Measurements from ENCODE around the gene CKS1B.
A peak's percentile ranks its signal among the peaks of the same experiment; 100 is the strongest.

DNA sequence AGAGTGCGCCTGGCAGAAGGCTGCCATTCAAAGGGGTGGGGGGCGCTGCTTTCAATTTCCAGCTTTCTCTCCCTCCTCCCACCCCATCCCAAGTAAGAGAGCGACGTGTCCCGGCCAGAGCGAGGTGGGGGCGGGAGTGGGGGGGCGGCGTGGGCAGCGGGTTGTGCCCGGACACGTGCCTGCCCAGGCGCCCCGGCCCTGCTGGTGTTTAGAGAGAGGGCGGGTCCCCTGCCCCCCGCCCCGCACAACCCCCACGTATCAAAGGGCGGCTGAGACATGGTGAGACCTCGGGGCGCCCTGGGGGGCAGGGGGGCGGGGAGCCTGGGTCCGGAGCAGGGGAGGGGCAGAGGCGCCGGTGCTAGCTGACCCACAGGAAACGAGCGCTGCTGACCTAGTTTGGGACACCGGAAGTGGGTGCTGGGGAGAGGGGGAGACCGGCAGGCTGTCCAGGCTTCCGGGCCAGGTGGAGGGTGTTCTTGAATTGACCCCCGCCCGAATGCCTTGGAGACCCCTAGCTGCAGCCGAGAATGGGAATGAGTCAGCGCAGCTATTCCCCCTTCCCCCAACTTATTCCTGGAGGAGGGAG, 29.4 kb downstream of the CKS1B start:
- TF ChIP-seq, protein P1, sequence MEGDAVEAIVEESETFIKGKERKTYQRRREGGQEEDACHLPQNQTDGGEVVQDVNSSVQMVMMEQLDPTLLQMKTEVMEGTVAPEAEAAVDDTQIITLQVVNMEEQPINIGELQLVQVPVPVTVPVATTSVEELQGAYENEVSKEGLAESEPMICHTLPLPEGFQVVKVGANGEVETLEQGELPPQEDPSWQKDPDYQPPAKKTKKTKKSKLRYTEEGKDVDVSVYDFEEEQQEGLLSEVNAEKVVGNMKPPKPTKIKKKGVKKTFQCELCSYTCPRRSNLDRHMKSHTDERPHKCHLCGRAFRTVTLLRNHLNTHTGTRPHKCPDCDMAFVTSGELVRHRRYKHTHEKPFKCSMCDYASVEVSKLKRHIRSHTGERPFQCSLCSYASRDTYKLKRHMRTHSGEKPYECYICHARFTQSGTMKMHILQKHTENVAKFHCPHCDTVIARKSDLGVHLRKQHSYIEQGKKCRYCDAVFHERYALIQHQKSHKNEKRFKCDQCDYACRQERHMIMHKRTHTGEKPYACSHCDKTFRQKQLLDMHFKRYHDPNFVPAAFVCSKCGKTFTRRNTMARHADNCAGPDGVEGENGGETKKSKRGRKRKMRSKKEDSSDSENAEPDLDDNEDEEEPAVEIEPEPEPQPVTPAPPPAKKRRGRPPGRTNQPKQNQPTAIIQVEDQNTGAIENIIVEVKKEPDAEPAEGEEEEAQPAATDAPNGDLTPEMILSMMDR (IDR thresholded peaks at IDR 0.05), result no peak
- TF ChIP-seq, protein P2, sequence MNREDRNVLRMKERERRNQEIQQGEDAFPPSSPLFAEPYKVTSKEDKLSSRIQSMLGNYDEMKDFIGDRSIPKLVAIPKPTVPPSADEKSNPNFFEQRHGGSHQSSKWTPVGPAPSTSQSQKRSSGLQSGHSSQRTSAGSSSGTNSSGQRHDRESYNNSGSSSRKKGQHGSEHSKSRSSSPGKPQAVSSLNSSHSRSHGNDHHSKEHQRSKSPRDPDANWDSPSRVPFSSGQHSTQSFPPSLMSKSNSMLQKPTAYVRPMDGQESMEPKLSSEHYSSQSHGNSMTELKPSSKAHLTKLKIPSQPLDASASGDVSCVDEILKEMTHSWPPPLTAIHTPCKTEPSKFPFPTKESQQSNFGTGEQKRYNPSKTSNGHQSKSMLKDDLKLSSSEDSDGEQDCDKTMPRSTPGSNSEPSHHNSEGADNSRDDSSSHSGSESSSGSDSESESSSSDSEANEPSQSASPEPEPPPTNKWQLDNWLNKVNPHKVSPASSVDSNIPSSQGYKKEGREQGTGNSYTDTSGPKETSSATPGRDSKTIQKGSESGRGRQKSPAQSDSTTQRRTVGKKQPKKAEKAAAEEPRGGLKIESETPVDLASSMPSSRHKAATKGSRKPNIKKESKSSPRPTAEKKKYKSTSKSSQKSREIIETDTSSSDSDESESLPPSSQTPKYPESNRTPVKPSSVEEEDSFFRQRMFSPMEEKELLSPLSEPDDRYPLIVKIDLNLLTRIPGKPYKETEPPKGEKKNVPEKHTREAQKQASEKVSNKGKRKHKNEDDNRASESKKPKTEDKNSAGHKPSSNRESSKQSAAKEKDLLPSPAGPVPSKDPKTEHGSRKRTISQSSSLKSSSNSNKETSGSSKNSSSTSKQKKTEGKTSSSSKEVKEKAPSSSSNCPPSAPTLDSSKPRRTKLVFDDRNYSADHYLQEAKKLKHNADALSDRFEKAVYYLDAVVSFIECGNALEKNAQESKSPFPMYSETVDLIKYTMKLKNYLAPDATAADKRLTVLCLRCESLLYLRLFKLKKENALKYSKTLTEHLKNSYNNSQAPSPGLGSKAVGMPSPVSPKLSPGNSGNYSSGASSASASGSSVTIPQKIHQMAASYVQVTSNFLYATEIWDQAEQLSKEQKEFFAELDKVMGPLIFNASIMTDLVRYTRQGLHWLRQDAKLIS (CRISPR knock-in tag; IDR thresholded peaks at IDR 0.05; ENCODE audit: borderline replicate concordance), result no peak
- TF ChIP-seq FOXK1 (CRISPR knock-in tag; IDR thresholded peaks at IDR 0.05) (no peak), USF2 (CRISPR knock-in tag; IDR thresholded peaks at IDR 0.05) (0 out of 2 replicates have a peak, but pooled peaks have one; percentile 34), MYBL2 (CRISPR knock-in tag; IDR thresholded peaks at IDR 0.05) (no peak), ZNF423 (CRISPR knock-in tag; IDR thresholded peaks at IDR 0.05) (no peak), NFE2L1 (CRISPR knock-in tag; IDR thresholded peaks at IDR 0.05) (no peak), TCF7 (CRISPR knock-in tag; IDR thresholded peaks at IDR 0.05; ENCODE audit: low read depth) (no peak), IRF2 (CRISPR knock-in tag; IDR thresholded peaks at IDR 0.05; ENCODE audit: borderline replicate concordance, low read depth) (no peak)
- TF ChIP-seq, protein P3, sequence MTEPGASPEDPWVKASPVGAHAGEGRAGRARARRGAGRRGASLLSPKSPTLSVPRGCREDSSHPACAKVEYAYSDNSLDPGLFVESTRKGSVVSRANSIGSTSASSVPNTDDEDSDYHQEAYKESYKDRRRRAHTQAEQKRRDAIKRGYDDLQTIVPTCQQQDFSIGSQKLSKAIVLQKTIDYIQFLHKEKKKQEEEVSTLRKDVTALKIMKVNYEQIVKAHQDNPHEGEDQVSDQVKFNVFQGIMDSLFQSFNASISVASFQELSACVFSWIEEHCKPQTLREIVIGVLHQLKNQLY (CRISPR knock-in tag; IDR thresholded peaks at IDR 0.05), result no peak
- TF ChIP-seq, protein P4, sequence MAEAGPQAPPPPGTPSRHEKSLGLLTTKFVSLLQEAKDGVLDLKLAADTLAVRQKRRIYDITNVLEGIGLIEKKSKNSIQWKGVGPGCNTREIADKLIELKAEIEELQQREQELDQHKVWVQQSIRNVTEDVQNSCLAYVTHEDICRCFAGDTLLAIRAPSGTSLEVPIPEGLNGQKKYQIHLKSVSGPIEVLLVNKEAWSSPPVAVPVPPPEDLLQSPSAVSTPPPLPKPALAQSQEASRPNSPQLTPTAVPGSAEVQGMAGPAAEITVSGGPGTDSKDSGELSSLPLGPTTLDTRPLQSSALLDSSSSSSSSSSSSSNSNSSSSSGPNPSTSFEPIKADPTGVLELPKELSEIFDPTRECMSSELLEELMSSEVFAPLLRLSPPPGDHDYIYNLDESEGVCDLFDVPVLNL (CRISPR knock-in tag; IDR thresholded peaks at IDR 0.05; ENCODE audit: borderline replicate concordance, low read depth), result no peak
- TF ChIP-seq, protein P5, sequence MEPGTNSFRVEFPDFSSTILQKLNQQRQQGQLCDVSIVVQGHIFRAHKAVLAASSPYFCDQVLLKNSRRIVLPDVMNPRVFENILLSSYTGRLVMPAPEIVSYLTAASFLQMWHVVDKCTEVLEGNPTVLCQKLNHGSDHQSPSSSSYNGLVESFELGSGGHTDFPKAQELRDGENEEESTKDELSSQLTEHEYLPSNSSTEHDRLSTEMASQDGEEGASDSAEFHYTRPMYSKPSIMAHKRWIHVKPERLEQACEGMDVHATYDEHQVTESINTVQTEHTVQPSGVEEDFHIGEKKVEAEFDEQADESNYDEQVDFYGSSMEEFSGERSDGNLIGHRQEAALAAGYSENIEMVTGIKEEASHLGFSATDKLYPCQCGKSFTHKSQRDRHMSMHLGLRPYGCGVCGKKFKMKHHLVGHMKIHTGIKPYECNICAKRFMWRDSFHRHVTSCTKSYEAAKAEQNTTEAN (CRISPR knock-in tag; IDR thresholded peaks at IDR 0.05), result no peak
- TF ChIP-seq, protein P6, sequence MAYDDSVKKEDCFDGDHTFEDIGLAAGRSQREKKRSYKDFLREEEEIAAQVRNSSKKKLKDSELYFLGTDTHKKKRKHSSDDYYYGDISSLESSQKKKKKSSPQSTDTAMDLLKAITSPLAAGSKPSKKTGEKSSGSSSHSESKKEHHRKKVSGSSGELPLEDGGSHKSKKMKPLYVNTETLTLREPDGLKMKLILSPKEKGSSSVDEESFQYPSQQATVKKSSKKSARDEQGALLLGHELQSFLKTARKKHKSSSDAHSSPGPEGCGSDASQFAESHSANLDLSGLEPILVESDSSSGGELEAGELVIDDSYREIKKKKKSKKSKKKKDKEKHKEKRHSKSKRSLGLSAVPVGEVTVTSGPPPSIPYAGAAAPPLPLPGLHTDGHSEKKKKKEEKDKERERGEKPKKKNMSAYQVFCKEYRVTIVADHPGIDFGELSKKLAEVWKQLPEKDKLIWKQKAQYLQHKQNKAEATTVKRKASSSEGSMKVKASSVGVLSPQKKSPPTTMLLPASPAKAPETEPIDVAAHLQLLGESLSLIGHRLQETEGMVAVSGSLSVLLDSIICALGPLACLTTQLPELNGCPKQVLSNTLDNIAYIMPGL (CRISPR knock-in tag; IDR thresholded peaks at IDR 0.05), result no peak
